HL-60 (cell line): Measurements from ENCODE around the gene KSR1.
A peak's percentile ranks its signal among the peaks of the same experiment; 100 is the strongest.

Source experiments
- DNase-seq, 2 experiments: peaks; one replicate each; pipeline ENCODE4 v3.0.0-alpha.2; 2010 to 2020; ENCODE audit warnings: low read depth in 1 of 2, low spot score in 1 of 2
- H3K27ac ChIP-seq: fragments of 250-450 bp; sonication (Bioruptor Pico); replicated peaks from 2 replicates; pipeline ENCODE4 v1.5.1; 2020; ENCODE audit warnings: mild to moderate bottlenecking, moderate library complexity
- H3K27me3 ChIP-seq: fragments of 250-450 bp; sonication (Bioruptor Pico); 2 replicates; pipeline ENCODE4 v1.5.1; 2021; ENCODE audit warnings: mild to moderate bottlenecking, moderate library complexity; ENCODE audit not compliant: insufficient read depth, poor library complexity, severe bottlenecking
- H3K4me3 ChIP-seq: replicated peaks from 2 replicates; pipeline ENCODE4 v1.5.1; 2011; ENCODE audit warnings: mild to moderate bottlenecking, control low read depth, low read length; ENCODE audit not compliant: insufficient read depth
- CTCF ChIP-seq: IDR thresholded peaks from one replicate; pipeline ENCODE4 v1.5.1; 2011; ENCODE audit warnings: low read length, control low read depth, inconsistent platforms; ENCODE audit not compliant: insufficient read depth
- GABPA ChIP-seq: IDR thresholded peaks from 2 replicates; pipeline ENCODE4 v1.6.1; 2012; ENCODE audit warnings: low read depth
- POLR2AphosphoS5 ChIP-seq: IDR thresholded peaks from 2 replicates; pipeline ENCODE4 v1.6.1; 2012; ENCODE audit warnings: low read depth
- SPI1 ChIP-seq: IDR thresholded peaks from 2 replicates; pipeline ENCODE4 v1.6.1; 2012; ENCODE audit warnings: low read depth, mild to moderate bottlenecking, borderline replicate concordance
- TF ChIP-seq, protein P1 (sequence below): IDR thresholded peaks from 2 replicates; pipeline ENCODE4 v1.6.1; 2012; ENCODE audit warnings: low read depth; ENCODE audit not compliant: insufficient replicate concordance

The KSR1 gene

DNA sequence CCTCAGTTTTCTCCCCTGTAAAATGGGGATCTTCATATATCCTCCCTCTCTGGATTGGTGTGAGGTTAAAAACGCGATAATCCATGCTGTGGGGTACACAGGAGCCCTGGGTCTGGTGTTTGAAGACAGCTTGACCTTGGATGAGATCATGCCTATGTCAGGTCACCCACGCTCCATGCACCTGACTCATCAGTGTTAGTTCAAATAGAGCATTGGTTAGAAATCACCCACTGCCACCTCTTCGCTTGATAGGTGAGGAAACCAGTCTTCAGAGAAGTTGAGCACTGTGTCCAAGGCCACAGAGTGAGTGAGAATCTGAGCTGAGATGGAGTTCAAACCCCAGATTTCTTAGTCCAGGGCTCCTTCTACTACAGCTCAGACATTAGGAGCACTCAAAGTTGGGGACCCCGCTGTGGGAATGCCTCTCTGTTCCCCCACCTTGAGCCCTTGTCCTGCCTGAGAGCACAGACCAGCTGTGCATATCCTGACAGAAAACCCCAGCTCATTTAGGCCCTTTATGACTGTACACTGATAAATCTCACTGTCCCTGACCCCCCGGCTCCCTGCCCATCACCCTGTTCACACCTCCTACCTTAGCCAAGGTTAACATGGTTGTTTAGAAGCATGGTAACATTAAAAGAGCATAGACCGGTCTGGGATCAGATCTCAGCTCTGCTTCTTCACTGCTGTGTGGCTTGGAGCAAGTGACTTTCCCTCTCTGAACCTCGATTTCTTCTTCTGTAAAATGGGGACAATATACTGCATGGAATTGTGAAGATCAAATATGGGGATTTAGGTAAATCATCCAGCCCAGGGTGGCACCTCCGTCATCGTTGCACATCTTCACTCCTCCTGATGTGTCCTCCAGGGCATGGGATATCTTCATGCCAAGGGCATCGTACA, 152.3 kb downstream of the KSR1 start:
- no peak for DNase-seq
- TF ChIP-seq SPI1 (no peak), GABPA (no peak), CTCF (no peak), POLR2AphosphoS5 (no peak)
- TF ChIP-seq, protein P1, sequence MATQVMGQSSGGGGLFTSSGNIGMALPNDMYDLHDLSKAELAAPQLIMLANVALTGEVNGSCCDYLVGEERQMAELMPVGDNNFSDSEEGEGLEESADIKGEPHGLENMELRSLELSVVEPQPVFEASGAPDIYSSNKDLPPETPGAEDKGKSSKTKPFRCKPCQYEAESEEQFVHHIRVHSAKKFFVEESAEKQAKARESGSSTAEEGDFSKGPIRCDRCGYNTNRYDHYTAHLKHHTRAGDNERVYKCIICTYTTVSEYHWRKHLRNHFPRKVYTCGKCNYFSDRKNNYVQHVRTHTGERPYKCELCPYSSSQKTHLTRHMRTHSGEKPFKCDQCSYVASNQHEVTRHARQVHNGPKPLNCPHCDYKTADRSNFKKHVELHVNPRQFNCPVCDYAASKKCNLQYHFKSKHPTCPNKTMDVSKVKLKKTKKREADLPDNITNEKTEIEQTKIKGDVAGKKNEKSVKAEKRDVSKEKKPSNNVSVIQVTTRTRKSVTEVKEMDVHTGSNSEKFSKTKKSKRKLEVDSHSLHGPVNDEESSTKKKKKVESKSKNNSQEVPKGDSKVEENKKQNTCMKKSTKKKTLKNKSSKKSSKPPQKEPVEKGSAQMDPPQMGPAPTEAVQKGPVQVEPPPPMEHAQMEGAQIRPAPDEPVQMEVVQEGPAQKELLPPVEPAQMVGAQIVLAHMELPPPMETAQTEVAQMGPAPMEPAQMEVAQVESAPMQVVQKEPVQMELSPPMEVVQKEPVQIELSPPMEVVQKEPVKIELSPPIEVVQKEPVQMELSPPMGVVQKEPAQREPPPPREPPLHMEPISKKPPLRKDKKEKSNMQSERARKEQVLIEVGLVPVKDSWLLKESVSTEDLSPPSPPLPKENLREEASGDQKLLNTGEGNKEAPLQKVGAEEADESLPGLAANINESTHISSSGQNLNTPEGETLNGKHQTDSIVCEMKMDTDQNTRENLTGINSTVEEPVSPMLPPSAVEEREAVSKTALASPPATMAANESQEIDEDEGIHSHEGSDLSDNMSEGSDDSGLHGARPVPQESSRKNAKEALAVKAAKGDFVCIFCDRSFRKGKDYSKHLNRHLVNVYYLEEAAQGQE = no peak
- no peak overlapping the region for H3K27ac ChIP-seq
- H3K27me3 ChIP-seq = no peaks in the 10 kb centered on the region
- no peak overlapping the region for H3K4me3 ChIP-seq

DNA sequence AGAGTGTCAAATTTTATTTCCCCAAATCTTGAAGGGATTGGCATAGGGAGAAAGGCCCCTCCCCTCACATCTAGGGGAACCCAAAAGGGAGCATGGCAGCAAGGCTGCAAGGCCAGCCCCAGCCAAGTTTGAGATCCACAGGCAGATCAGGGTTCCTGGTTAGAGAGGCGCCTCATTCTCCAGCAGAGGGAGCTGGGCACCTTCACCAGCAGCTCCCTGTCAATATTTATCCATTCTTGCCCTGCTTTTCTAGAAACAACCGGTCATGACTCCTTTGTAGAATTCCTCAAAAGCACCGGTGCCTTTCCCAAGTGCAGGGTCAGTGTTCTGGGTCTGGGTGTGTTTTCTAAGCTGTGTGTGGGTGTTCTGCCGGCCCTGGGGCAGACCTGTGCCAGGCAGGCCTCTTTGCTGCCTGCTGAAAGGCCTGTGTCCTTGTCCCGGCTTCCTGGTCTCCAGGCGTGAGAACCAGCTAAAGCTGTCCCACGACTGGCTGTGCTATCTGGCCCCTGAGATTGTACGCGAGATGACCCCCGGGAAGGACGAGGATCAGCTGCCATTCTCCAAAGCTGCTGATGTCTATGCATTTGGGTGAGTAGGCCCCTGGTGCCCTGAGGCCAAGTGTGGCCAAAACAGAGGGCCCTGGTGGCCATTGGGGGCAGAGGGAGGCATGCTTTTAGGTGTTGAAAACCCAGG, 153.5 kb downstream of the KSR1 start:
- Histone ChIP-seq H3K4me3 (no peak overlapping the region), H3K27me3 (no peaks in the 10 kb centered on the region), H3K27ac (no peak overlapping the region)
- peak in 1 of 2 experiments; percentile 42 for DNase-seq
- TF ChIP-seq, protein P1 = no peak
- TF ChIP-seq CTCF = peak; percentile 24

GRCh38 chr17:27610304-27610677, 154.0 kb downstream of the KSR1 start:
- Histone ChIP-seq H3K4me3 (no peak overlapping the region), H3K27me3 (no peaks in the 10 kb centered on the region), H3K27ac (no peak overlapping the region)
- no peak for DNase-seq
- TF ChIP-seq CTCF = no peak
- no peak for TF ChIP-seq SPI1
- TF ChIP-seq, protein P1 = no peak
- no peak for TF ChIP-seq GABPA
- no peak for TF ChIP-seq POLR2AphosphoS5
